Measurements from ENCODE around the gene UNC79.

Gene UNC79

DNA sequence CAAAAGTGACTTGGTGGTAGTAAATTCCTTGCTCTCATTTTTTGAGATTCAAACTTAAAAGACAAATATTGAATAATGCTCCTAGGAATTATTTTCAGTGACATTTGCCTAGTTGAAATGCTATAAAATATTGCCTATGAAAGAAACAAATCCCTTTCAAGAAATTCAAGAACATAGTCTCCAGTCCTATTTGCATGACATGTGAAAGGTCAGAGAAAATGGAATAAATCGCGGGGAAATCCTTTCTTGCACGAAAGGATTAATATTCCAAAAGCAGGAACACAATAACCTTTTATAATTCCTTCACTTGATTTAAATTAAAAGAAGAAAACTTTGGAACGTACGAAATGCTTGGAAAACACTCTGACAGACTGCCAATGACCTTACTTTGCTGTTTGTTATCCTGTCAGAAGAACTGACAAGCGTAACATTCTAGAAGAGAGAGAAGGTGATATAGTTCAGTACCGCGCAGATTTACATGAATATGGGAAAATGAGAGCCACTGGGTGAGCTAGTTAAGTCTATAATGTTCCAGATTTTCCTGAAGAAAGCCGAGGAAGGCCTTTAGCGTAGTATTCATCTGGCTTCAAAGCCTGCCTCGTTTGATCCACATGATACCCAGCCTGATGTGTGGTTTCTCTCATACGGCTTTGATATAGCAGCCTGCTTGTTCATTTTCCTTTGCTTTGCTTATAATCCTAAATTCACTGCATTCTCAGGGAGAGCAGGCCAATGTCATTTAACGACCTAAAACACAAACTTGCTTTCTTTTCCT, 254.6 kb downstream of the UNC79 start:
- Histone ChIP-seq H3K4me1 (ENCODE audit: control insufficient read depth, insufficient read depth, low read length) (no peaks in the 10 kb centered on the region), H3K9ac (ENCODE audit: low read length in 2 of 2) (no peak overlapping the region), H3K27ac (ENCODE audit: low read length) (no peak overlapping the region), H3K9me3 (ENCODE audit: control insufficient read depth in 2 of 2, low read length in 2 of 2) (no peaks in the 10 kb centered on the region), H3K27me3 (ENCODE audit: control insufficient read depth in 1 of 2, insufficient read depth in 2 of 2, low read length in 2 of 2) (peaks cover 0 to 2% of the 10 kb centered on the region in 2 donors), H3K36me3 (ENCODE audit: control insufficient read depth in 2 of 2, insufficient read depth in 2 of 2, low read length in 2 of 2) (no peaks in the 10 kb centered on the region), H3K4me3 (ENCODE audit: low read length in 2 of 2) (no peak overlapping the region)

- Histone ChIP-seq H3K4me1 (ENCODE audit: control insufficient read depth, insufficient read depth, low read length) (no peaks in the 10 kb centered on the region), H3K27ac (ENCODE audit: low read length) (no peak overlapping the region), H3K9ac (ENCODE audit: low read length in 2 of 2) (no peak overlapping the region), H3K4me3 (ENCODE audit: low read length in 2 of 2) (no peak overlapping the region), H3K36me3 (ENCODE audit: control insufficient read depth in 2 of 2, insufficient read depth in 2 of 2, low read length in 2 of 2) (no peaks in the 10 kb centered on the region), H3K27me3 (ENCODE audit: control insufficient read depth in 1 of 2, insufficient read depth in 2 of 2, low read length in 2 of 2) (peaks cover 0 to 4% of the 10 kb centered on the region in 2 donors), H3K9me3 (ENCODE audit: control insufficient read depth in 2 of 2, low read length in 2 of 2) (no peaks in the 10 kb centered on the region)
Observed at GRCh38 chr14:93686268-93686667, 255.5 kb downstream of the UNC79 start.

DNA sequence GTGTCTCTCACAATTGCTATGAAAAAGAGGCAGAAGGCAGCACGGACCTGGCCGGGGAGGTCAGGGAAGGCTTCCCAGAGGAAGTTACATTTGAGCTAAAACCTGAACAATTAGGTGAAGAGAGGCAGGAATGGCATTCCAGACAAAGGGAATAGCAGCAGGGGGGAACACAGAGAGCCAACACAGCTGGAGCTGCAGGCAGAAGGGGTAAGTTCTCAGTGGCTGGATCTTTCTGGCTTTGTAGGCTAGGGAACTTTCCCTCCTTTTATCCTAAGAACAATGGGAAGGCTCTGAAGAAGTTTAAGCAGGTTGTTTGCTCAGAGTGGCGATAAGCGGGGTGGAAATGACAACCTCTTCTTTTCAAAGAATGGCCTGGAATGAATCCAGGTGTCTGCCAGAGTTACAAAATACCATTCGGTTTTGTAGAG, 257.5 kb downstream of the UNC79 start:
- Histone ChIP-seq H3K4me1 (ENCODE audit: control insufficient read depth, insufficient read depth, low read length) (no peaks in the 10 kb centered on the region), H3K27ac (ENCODE audit: low read length) (no peak overlapping the region), H3K4me3 (ENCODE audit: low read length in 2 of 2) (no peak overlapping the region), H3K36me3 (ENCODE audit: control insufficient read depth in 2 of 2, insufficient read depth in 2 of 2, low read length in 2 of 2) (no peaks in the 10 kb centered on the region), H3K27me3 (ENCODE audit: control insufficient read depth in 1 of 2, insufficient read depth in 2 of 2, low read length in 2 of 2) (peaks cover 0 to 4% of the 10 kb centered on the region in 2 donors), H3K9me3 (ENCODE audit: control insufficient read depth in 2 of 2, low read length in 2 of 2) (no peaks in the 10 kb centered on the region), H3K9ac (ENCODE audit: low read length in 2 of 2) (no peak overlapping the region)

- Histone ChIP-seq H3K27me3 (ENCODE audit: control insufficient read depth in 1 of 2, insufficient read depth in 2 of 2, low read length in 2 of 2) (peaks cover 0 to 4% of the 10 kb centered on the region in 2 donors), H3K36me3 (ENCODE audit: control insufficient read depth in 2 of 2, insufficient read depth in 2 of 2, low read length in 2 of 2) (no peaks in the 10 kb centered on the region), H3K9me3 (ENCODE audit: control insufficient read depth in 2 of 2, low read length in 2 of 2) (no peaks in the 10 kb centered on the region), H3K9ac (ENCODE audit: low read length in 2 of 2) (no peak overlapping the region), H3K27ac (ENCODE audit: low read length) (no peak overlapping the region), H3K4me1 (ENCODE audit: control insufficient read depth, insufficient read depth, low read length) (no peaks in the 10 kb centered on the region), H3K4me3 (ENCODE audit: low read length in 2 of 2) (no peak overlapping the region)
Observed at GRCh38 chr14:93688820-93689219, 258.1 kb downstream of the UNC79 start.

GRCh38 chr14:93690146-93690545, 259.4 kb downstream of the UNC79 start:
- Histone ChIP-seq H3K9me3 (ENCODE audit: control insufficient read depth in 2 of 2, low read length in 2 of 2) (no peaks in the 10 kb centered on the region), H3K4me1 (ENCODE audit: control insufficient read depth, insufficient read depth, low read length) (no peaks in the 10 kb centered on the region), H3K27ac (ENCODE audit: low read length) (no peak overlapping the region), H3K4me3 (ENCODE audit: low read length in 2 of 2) (no peak overlapping the region), H3K9ac (ENCODE audit: low read length in 2 of 2) (no peak overlapping the region), H3K36me3 (ENCODE audit: control insufficient read depth in 2 of 2, insufficient read depth in 2 of 2, low read length in 2 of 2) (no peaks in the 10 kb centered on the region), H3K27me3 (ENCODE audit: control insufficient read depth in 1 of 2, insufficient read depth in 2 of 2, low read length in 2 of 2) (peaks cover 0 to 4% of the 10 kb centered on the region in 2 donors)

GRCh38 chr14:93691042-93691780, 260.5 kb downstream of the UNC79 start:
- Histone ChIP-seq H3K36me3 (ENCODE audit: control insufficient read depth in 2 of 2, insufficient read depth in 2 of 2, low read length in 2 of 2) (no peaks in the 10 kb centered on the region), H3K9me3 (ENCODE audit: control insufficient read depth in 2 of 2, low read length in 2 of 2) (no peaks in the 10 kb centered on the region), H3K4me1 (ENCODE audit: control insufficient read depth, insufficient read depth, low read length) (no peaks in the 10 kb centered on the region), H3K4me3 (ENCODE audit: low read length in 2 of 2) (no peak overlapping the region), H3K27me3 (ENCODE audit: control insufficient read depth in 1 of 2, insufficient read depth in 2 of 2, low read length in 2 of 2) (peaks cover 0 to 4% of the 10 kb centered on the region in 2 donors), H3K9ac (ENCODE audit: low read length in 2 of 2) (no peak overlapping the region), H3K27ac (ENCODE audit: low read length) (no peak overlapping the region)

- Histone ChIP-seq H3K27ac (ENCODE audit: low read length) (no peak overlapping the region), H3K4me3 (ENCODE audit: low read length in 2 of 2) (no peak overlapping the region), H3K9me3 (ENCODE audit: control insufficient read depth in 2 of 2, low read length in 2 of 2) (no peaks in the 10 kb centered on the region), H3K27me3 (ENCODE audit: control insufficient read depth in 1 of 2, insufficient read depth in 2 of 2, low read length in 2 of 2) (peaks cover 0 to 2% of the 10 kb centered on the region in 2 donors), H3K36me3 (ENCODE audit: control insufficient read depth in 2 of 2, insufficient read depth in 2 of 2, low read length in 2 of 2) (no peaks in the 10 kb centered on the region), H3K9ac (ENCODE audit: low read length in 2 of 2) (no peak overlapping the region), H3K4me1 (ENCODE audit: control insufficient read depth, insufficient read depth, low read length) (no peaks in the 10 kb centered on the region)
Observed at GRCh38 chr14:93693914-93694313, 263.2 kb downstream of the UNC79 start.

DNA sequence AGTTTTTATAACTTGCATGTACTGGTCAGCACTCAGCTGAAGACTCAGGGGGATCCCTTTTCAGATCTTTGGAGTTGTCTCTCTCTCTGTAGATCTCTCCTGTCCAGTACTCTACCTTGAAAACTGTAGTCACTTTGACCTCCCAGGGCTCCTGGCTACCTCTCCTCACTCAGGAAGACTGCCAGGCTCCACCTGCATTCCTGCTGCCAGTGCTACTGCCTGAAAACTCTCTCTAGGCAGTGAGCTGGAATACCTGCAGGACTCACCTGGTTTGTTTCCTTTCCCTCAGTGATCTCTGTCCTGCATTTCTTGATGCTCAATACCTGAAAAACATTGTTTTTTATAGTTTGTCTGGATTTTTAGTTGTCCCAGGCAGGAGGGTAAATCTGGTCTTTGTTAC, 270.2 kb downstream of the UNC79 start:
- Histone ChIP-seq H3K27me3 (ENCODE audit: control insufficient read depth in 1 of 2, insufficient read depth in 2 of 2, low read length in 2 of 2) (peaks cover 0 to 5% of the 10 kb centered on the region in 2 donors), H3K27ac (ENCODE audit: low read length) (no peak overlapping the region), H3K36me3 (ENCODE audit: control insufficient read depth in 2 of 2, insufficient read depth in 2 of 2, low read length in 2 of 2) (no peaks in the 10 kb centered on the region), H3K4me3 (ENCODE audit: low read length in 2 of 2) (no peak overlapping the region), H3K4me1 (ENCODE audit: control insufficient read depth, insufficient read depth, low read length) (no peaks in the 10 kb centered on the region), H3K9ac (ENCODE audit: low read length in 2 of 2) (no peak overlapping the region), H3K9me3 (ENCODE audit: control insufficient read depth in 2 of 2, low read length in 2 of 2) (no peaks in the 10 kb centered on the region)

DNA sequence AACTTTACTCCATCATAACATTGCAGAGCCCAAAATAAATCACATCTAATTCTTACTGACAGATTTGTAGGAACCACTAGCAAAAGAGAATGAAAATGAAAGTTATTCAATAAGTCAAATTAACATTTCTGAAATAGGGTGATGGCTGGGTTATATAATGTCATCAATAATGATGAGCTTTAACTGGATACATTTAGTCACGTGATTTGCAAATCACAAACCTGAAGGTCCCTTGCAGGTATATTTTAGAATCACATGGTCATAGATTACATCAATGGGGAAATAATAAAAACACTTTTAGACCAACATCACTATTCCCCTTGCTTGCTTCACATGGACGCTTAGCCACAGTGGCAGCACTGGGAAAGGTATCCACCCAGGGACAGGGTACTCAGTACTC, 270.8 kb downstream of the UNC79 start:
- Histone ChIP-seq H3K4me1 (ENCODE audit: control insufficient read depth, insufficient read depth, low read length) (no peaks in the 10 kb centered on the region), H3K27ac (ENCODE audit: low read length) (no peak overlapping the region), H3K9me3 (ENCODE audit: control insufficient read depth in 2 of 2, low read length in 2 of 2) (no peaks in the 10 kb centered on the region), H3K4me3 (ENCODE audit: low read length in 2 of 2) (no peak overlapping the region), H3K36me3 (ENCODE audit: control insufficient read depth in 2 of 2, insufficient read depth in 2 of 2, low read length in 2 of 2) (no peaks in the 10 kb centered on the region), H3K27me3 (ENCODE audit: control insufficient read depth in 1 of 2, insufficient read depth in 2 of 2, low read length in 2 of 2) (peaks cover 0 to 5% of the 10 kb centered on the region in 2 donors), H3K9ac (ENCODE audit: low read length in 2 of 2) (no peak overlapping the region)

- no peaks in the 10 kb centered on the region for H3K4me1 ChIP-seq (ENCODE audit: control insufficient read depth, insufficient read depth, low read length)
- H3K9me3 ChIP-seq (ENCODE audit: control insufficient read depth in 2 of 2, low read length in 2 of 2), result no peaks in the 10 kb centered on the region
- H3K36me3 ChIP-seq (ENCODE audit: control insufficient read depth in 2 of 2, insufficient read depth in 2 of 2, low read length in 2 of 2), result no peaks in the 10 kb centered on the region
- H3K4me3 ChIP-seq (ENCODE audit: low read length in 2 of 2), result no peak overlapping the region
- no peak overlapping the region for H3K27ac ChIP-seq (ENCODE audit: low read length)
- peaks cover 0 to 5% of the 10 kb centered on the region in 2 donors for H3K27me3 ChIP-seq (ENCODE audit: control insufficient read depth in 1 of 2, insufficient read depth in 2 of 2, low read length in 2 of 2)
- no peak overlapping the region for H3K9ac ChIP-seq (ENCODE audit: low read length in 2 of 2)
Observed at GRCh38 chr14:93702946-93703345, 272.2 kb downstream of the UNC79 start.

DNA sequence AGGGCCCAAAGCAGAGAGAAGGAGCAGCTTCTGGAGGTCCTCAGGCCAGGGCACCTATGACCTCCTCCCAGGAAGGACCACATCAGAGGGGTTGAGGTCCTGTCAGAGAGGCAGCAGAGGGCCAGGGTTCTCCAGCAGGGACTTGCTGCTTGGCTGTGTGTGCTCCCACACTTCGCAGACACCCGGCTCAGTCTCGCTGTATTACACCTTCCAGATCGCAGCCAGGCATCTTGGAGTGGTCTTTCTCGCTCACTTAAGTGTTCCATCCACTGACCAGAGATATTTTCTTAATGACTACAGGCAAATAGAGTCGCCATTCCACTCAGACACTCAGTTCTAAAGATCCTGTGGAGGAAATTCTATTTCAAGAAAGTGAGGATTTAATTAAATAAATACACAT, 273.2 kb downstream of the UNC79 start:
- Histone ChIP-seq H3K4me3 (ENCODE audit: low read length in 2 of 2) (no peak overlapping the region), H3K9me3 (ENCODE audit: control insufficient read depth in 2 of 2, low read length in 2 of 2) (no peaks in the 10 kb centered on the region), H3K36me3 (ENCODE audit: control insufficient read depth in 2 of 2, insufficient read depth in 2 of 2, low read length in 2 of 2) (no peaks in the 10 kb centered on the region), H3K4me1 (ENCODE audit: control insufficient read depth, insufficient read depth, low read length) (no peaks in the 10 kb centered on the region), H3K27ac (ENCODE audit: low read length) (no peak overlapping the region), H3K27me3 (ENCODE audit: control insufficient read depth in 1 of 2, insufficient read depth in 2 of 2, low read length in 2 of 2) (peaks cover 0 to 5% of the 10 kb centered on the region in 2 donors), H3K9ac (ENCODE audit: low read length in 2 of 2) (no peak overlapping the region)

Measured in stomach smooth muscle (tissue), 2 donors.